ENCODE measurements around the gene FAIM2. TPM values are rescaled to one million over a fixed set of nuclear protein-coding genes. Genes with fewer than 3 reads are reported as not detected.

The FAIM2 gene
- total and polyA plus RNA-seq, 2 donors (not counting 1 experiment from before 2014, with no cell fraction given): 0.50 to 1.00 TPM

- Histone ChIP-seq H3K27ac (ENCODE audit: insufficient read depth, low read length) (peak within 1 kb of the TSS; percentile 88), H3K36me3 (ENCODE audit: control insufficient read depth, insufficient read depth, low read length) (no peaks in the 10 kb centered on the region), H2AFZ (ENCODE audit: low read length) (peak within 1 kb of the TSS; percentile 93), H4K20me1 (ENCODE audit: control insufficient read depth, extremely low read depth, insufficient read depth, low read length) (no peaks in the 10 kb centered on the region), H3K4me2 (ENCODE audit: extremely low read depth, insufficient read depth, low read length) (peak within 1 kb of the TSS; percentile 94), H3K79me2 (ENCODE audit: control insufficient read depth, insufficient read depth, low read length) (peaks cover 3% of the 10 kb centered on the region), H3K4me3 (replicated peaks in 1 of 4; ENCODE audit: control extremely low read depth in 1 of 4, insufficient read depth in 1 of 4, low read depth in 3 of 4, low read length in 4 of 4) (peak within 1 kb of the TSS; percentile 85 to 91 (median 90)), H3K4me1 (ENCODE audit: control insufficient read depth, extremely low read depth, insufficient read depth, low read length) (no peaks in the 10 kb centered on the region), H3K27me3 (ENCODE audit: control insufficient read depth, insufficient read depth, low read length) (no peaks in the 10 kb centered on the region), H3K9me3 (ENCODE audit: control insufficient read depth, insufficient read depth, low read depth, low read length) (no peaks in the 10 kb centered on the region), H3K9ac (ENCODE audit: insufficient read depth, low read length) (peak within 1 kb of the TSS; percentile 78)
- no peak for TF ChIP-seq CTCF (conservative IDR thresholded peaks at IDR 0.05 in 1 of 2, IDR thresholded peaks at IDR 0.05 in 1 of 2; ENCODE audit: low read depth in 1 of 2, low read length in 2 of 2)
- no peak for TF ChIP-seq EZH2 (IDR thresholded peaks at IDR 0.05; ENCODE audit: low read length, missing control alignments)
- DNase-seq (ENCODE audit: low read depth in 2 of 2): peak; percentile 89 to 92
Observed at GRCh38 chr12:49842519-49843352, 61.0 kb downstream of the FAIM2 start, which contains the start of gene BCDIN3D. TSS of gene BCDIN3D (minus strand) at chr12:49843106. CDS start at chr12:49843087, 19 bp downstream.

- Histone ChIP-seq H3K4me2 (ENCODE audit: extremely low read depth, insufficient read depth, low read length) (no peak overlapping the region), H3K9ac (ENCODE audit: insufficient read depth, low read length) (no peak overlapping the region), H3K27me3 (ENCODE audit: control insufficient read depth, insufficient read depth, low read length) (no peaks in the 10 kb centered on the region), H3K4me3 (replicated peaks in 1 of 4; ENCODE audit: control extremely low read depth in 1 of 4, insufficient read depth in 1 of 4, low read depth in 3 of 4, low read length in 4 of 4) (no peak overlapping the region), H3K27ac (ENCODE audit: insufficient read depth, low read length) (no peak overlapping the region), H3K79me2 (ENCODE audit: control insufficient read depth, insufficient read depth, low read length) (peaks cover 3% of the 10 kb centered on the region), H3K4me1 (ENCODE audit: control insufficient read depth, extremely low read depth, insufficient read depth, low read length) (no peaks in the 10 kb centered on the region), H3K9me3 (ENCODE audit: control insufficient read depth, insufficient read depth, low read depth, low read length) (no peaks in the 10 kb centered on the region), H4K20me1 (ENCODE audit: control insufficient read depth, extremely low read depth, insufficient read depth, low read length) (no peaks in the 10 kb centered on the region), H3K36me3 (ENCODE audit: control insufficient read depth, insufficient read depth, low read length) (no peaks in the 10 kb centered on the region), H2AFZ (ENCODE audit: low read length) (no peak overlapping the region)
- TF ChIP-seq EZH2 (IDR thresholded peaks at IDR 0.05; ENCODE audit: low read length, missing control alignments) (no peak), CTCF (conservative IDR thresholded peaks at IDR 0.05 in 1 of 2, IDR thresholded peaks at IDR 0.05 in 1 of 2; ENCODE audit: low read depth in 1 of 2, low read length in 2 of 2) (peak; percentile 56 to 68)
- DNase-seq (ENCODE audit: low read depth in 2 of 2): peak; percentile 21 to 60
Observed at GRCh38 chr12:49838973-49839633, 64.6 kb downstream of the FAIM2 start.

- peaks cover 4% of the 10 kb centered on the region for H3K4me1 ChIP-seq (ENCODE audit: control insufficient read depth, extremely low read depth, insufficient read depth, low read length)
- H4K20me1 ChIP-seq (ENCODE audit: control insufficient read depth, extremely low read depth, insufficient read depth, low read length): no peaks in the 10 kb centered on the region
- H3K9ac ChIP-seq (ENCODE audit: insufficient read depth, low read length): no peak overlapping the region
- H3K27ac ChIP-seq (ENCODE audit: insufficient read depth, low read length): no peak overlapping the region
- H3K9me3 ChIP-seq (ENCODE audit: control insufficient read depth, insufficient read depth, low read depth, low read length): no peaks in the 10 kb centered on the region
- no peaks in the 10 kb centered on the region for H3K79me2 ChIP-seq (ENCODE audit: control insufficient read depth, insufficient read depth, low read length)
- no peaks in the 10 kb centered on the region for H3K36me3 ChIP-seq (ENCODE audit: control insufficient read depth, insufficient read depth, low read length)
- H2AFZ ChIP-seq (ENCODE audit: low read length): no peak overlapping the region
- H3K27me3 ChIP-seq (ENCODE audit: control insufficient read depth, insufficient read depth, low read length): no peaks in the 10 kb centered on the region
- TF ChIP-seq CTCF (conservative IDR thresholded peaks at IDR 0.05 in 1 of 2, IDR thresholded peaks at IDR 0.05 in 1 of 2; ENCODE audit: low read depth in 1 of 2, low read length in 2 of 2) (no peak), EZH2 (IDR thresholded peaks at IDR 0.05; ENCODE audit: low read length, missing control alignments) (no peak)
- no peak overlapping the region for H3K4me2 ChIP-seq (ENCODE audit: extremely low read depth, insufficient read depth, low read length)
- no peak overlapping the region for H3K4me3 ChIP-seq (replicated peaks in 1 of 4; ENCODE audit: control extremely low read depth in 1 of 4, insufficient read depth in 1 of 4, low read depth in 3 of 4, low read length in 4 of 4)
- peak; percentile 68 to 89 for DNase-seq (ENCODE audit: low read depth in 2 of 2)
Observed at GRCh38 chr12:49832836-49833421, 70.8 kb downstream of the FAIM2 start.

Data from fibroblast of lung (primary cell).